AG09319 (cell line): Measurements from ENCODE around the gene ABCC3.

Experiments
- DNase-seq: peaks from one replicate; pipeline ENCODE4 v3.0.0-alpha.2; 2010; ENCODE audit warnings: low read depth; ENCODE audit errors: extremely low read depth
- CTCF ChIP-seq: IDR thresholded peaks from 2 replicates; pipeline ENCODE4 v1.5.1; 2011; ENCODE audit warnings: low read depth, mild to moderate bottlenecking, inconsistent platforms, low read length, moderate library complexity

Gene ABCC3

GRCh38 chr17:50691550-50692447 is 57.1 kb downstream of the ABCC3 start:
- no peak for DNase-seq
- no peak for TF ChIP-seq CTCF

- DNase-seq = no peak
- no peak for TF ChIP-seq CTCF
These were observed 57.9 kb downstream of the ABCC3 start for GRCh38 chr17:50692448-50693035.

- no peak for TF ChIP-seq CTCF
- no peak for DNase-seq
These were observed 58.5 kb downstream of the ABCC3 start for GRCh38 chr17:50693036-50693682.

GRCh38 chr17:50696365-50696879 is 61.7 kb downstream of the ABCC3 start:
- no peak for DNase-seq
- no peak for TF ChIP-seq CTCF

- TF ChIP-seq CTCF = no peak
- DNase-seq = no peak
These were observed 62.4 kb downstream of the ABCC3 start for GRCh38 chr17:50697062-50697461.

- DNase-seq = no peak
- no peak for TF ChIP-seq CTCF
These were observed 63.1 kb downstream of the ABCC3 start for GRCh38 chr17:50697663-50698272.
